HFFc6 (cell line): ENCODE results near the gene PARVG. TPM values are rescaled to one million over a fixed set of nuclear protein-coding genes. Genes with fewer than 3 reads are reported as not detected.

ENCODE experiments used
- DNase-seq: peaks from one replicate; pipeline ENCODE4 v3.0.0-alpha.2; 2018
- H3K27ac Mint-ChIP-seq: 2 replicates; pipeline ENCODE4 v1.8.0; 2020; ENCODE audit warnings: mild to moderate bottlenecking, mixed read lengths
- H3K27me3 Mint-ChIP-seq: 2 replicates; pipeline ENCODE4 v1.8.0; 2021; ENCODE audit warnings: mild to moderate bottlenecking, moderate library complexity, mixed read lengths; ENCODE audit not compliant: insufficient read depth
- H3K36me3 Mint-ChIP-seq: 2 replicates; pipeline ENCODE4 v1.8.0; 2021; ENCODE audit warnings: low read depth, mixed read lengths
- H3K4me1 Mint-ChIP-seq: 2 replicates; pipeline ENCODE4 v1.8.0; 2020; ENCODE audit warnings: low read depth, mixed read lengths
- H3K4me3 Mint-ChIP-seq: 2 replicates; pipeline ENCODE4 v1.8.0; 2020; ENCODE audit warnings: mild to moderate bottlenecking, moderate library complexity, mixed read lengths
- H3K9me3 Mint-ChIP-seq: 2 replicates; pipeline ENCODE4 v1.8.0; 2020; ENCODE audit warnings: mild to moderate bottlenecking, mixed read lengths
- total RNA-seq, 6 experiments: library from RNA; stranded (reverse); fragmentation: NEBNext Ultra II Directional; extraction: Animal tissue kit (Norgen Biotek cat#: 25700); gene quantifications; 2 replicates in 1 of 6; 3 replicates in 5 of 6; pipeline ENCODE4 v1.2.3, GENCODE V29; 2021
- TF ChIP-seq, protein P1 (sequence below): fragments of 200-600 bp; sonication (generic); IDR thresholded peaks from 2 replicates; pipeline ENCODE4 v1.5.0; 2021; ENCODE audit warnings: antibody characterized with exemption, mild to moderate bottlenecking

PARVG gene
- total RNA-seq, 6 experiments from 2014 or later = not detected

DNA sequence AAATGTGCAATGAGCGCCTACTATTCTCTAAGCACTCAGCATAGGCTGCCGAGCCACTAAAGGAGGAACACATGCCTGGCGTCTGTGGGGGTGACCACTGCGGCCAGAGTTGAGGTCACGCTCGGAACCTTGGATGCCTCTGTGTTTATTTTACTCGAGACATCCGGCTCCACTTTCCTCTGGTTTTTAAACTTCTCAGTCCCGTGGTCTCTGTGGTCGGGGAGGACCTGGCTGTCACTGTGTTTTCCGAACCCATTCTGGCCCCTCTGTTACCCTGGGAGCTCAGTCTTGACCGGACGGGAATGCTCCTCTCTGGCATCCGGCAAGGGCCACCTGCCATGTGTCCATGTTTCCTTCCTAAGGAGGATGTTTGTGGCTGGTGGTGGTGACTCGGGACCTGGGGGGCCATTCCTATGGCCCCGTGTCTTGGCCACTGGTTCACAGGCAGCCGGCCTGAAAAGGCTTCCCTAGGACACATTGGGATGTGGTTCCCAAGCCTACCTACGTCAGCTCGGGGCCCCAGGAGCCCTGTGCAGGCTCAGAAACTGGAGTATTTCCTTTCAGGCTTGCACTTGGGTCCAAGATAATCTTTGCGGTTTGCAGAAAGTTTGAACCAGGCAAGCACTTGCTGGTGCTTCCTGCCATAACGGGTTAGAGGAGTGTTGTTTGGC lies 46.7 kb upstream of the PARVG start:
- no peaks in the 10 kb centered on the region; the same call in 1 of the 2 replicates for H3K27me3 Mint-ChIP-seq
- H3K4me3 Mint-ChIP-seq = peak overlapping the region; percentile 45; the same call in 1 of the 2 replicates
- peaks cover 40% of the 10 kb centered on the region for H3K36me3 Mint-ChIP-seq
- DNase-seq = no peak
- TF ChIP-seq, protein P1, sequence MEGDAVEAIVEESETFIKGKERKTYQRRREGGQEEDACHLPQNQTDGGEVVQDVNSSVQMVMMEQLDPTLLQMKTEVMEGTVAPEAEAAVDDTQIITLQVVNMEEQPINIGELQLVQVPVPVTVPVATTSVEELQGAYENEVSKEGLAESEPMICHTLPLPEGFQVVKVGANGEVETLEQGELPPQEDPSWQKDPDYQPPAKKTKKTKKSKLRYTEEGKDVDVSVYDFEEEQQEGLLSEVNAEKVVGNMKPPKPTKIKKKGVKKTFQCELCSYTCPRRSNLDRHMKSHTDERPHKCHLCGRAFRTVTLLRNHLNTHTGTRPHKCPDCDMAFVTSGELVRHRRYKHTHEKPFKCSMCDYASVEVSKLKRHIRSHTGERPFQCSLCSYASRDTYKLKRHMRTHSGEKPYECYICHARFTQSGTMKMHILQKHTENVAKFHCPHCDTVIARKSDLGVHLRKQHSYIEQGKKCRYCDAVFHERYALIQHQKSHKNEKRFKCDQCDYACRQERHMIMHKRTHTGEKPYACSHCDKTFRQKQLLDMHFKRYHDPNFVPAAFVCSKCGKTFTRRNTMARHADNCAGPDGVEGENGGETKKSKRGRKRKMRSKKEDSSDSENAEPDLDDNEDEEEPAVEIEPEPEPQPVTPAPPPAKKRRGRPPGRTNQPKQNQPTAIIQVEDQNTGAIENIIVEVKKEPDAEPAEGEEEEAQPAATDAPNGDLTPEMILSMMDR = no peak
- H3K4me1 Mint-ChIP-seq = peaks cover 6% of the 10 kb centered on the region; the same call in 1 of the 2 replicates
- peaks cover 20% of the 10 kb centered on the region for H3K9me3 Mint-ChIP-seq
- peak overlapping the region; percentile 69 for H3K27ac Mint-ChIP-seq

GRCh38 chr22:44136112-44136511 lies 44.6 kb upstream of the PARVG start:
- Mint-ChIP-seq H3K4me1 (peaks cover 6% of the 10 kb centered on the region; the same call in 1 of the 2 replicates), H3K4me3 (no peak overlapping the region), H3K27me3 (no peaks in the 10 kb centered on the region; the same call in 1 of the 2 replicates), H3K9me3 (peaks cover 20% of the 10 kb centered on the region), H3K36me3 (peaks cover 41% of the 10 kb centered on the region), H3K27ac (no peak overlapping the region)
- TF ChIP-seq, protein P1 = no peak
- no peak for DNase-seq

DNA sequence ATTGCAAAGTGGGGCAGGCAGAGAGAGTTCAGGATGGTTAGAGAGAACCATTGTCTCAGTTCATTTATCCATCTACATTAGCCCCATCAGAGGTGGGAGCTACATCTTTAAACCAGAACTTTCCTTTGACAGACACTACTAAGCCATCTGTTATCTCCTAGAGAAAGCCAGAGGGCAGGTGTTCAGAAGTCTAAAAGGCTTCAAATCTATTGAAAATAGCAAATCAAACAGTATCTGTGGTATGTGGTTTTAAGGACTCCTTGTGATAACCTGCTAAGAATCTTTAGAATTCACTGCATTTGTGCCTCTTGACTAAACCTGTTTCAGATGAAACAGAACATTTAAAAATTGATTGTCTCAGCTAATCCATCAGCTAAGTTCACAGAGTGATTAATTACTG lies 43.9 kb upstream of the PARVG start:
- H3K36me3 Mint-ChIP-seq = peaks cover 41% of the 10 kb centered on the region

DNA sequence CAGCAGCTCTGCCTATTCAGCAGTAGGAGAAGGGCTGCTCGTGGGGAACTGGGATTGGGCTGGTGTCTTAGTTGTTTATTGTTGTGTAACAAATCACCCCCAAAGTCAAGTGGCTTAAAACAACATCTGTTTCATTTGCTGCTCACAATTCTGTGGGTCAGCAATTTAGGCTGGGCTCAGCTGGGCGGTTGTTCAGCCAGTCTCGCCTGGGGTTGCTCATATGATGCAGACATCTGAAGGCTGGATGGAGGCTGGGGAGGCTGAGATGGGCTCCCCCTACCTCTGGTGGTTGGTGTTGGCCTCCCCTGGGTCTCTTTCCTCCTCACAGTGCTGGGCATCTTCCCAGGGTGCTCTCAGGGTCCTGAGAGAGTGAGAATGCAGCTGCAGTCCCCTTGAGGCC lies 43.3 kb upstream of the PARVG start:
- Mint-ChIP-seq H3K27me3 (no peaks in the 10 kb centered on the region; the same call in 1 of the 2 replicates), H3K9me3 (peaks cover 20% of the 10 kb centered on the region), H3K27ac (no peak overlapping the region), H3K4me3 (no peak overlapping the region), H3K36me3 (peaks cover 41% of the 10 kb centered on the region), H3K4me1 (peaks cover 6% of the 10 kb centered on the region; the same call in 1 of the 2 replicates)
- DNase-seq = no peak
- TF ChIP-seq, protein P1 = no peak

More for the DNA sequence above, 43.9 kb upstream of the PARVG start:
- Mint-ChIP-seq H3K9me3 (peaks cover 20% of the 10 kb centered on the region), H3K4me1 (peaks cover 6% of the 10 kb centered on the region; the same call in 1 of the 2 replicates), H3K27me3 (no peaks in the 10 kb centered on the region; the same call in 1 of the 2 replicates), H3K4me3 (no peak overlapping the region), H3K27ac (no peak overlapping the region)
- TF ChIP-seq, protein P1 = no peak
- DNase-seq = no peak

DNA sequence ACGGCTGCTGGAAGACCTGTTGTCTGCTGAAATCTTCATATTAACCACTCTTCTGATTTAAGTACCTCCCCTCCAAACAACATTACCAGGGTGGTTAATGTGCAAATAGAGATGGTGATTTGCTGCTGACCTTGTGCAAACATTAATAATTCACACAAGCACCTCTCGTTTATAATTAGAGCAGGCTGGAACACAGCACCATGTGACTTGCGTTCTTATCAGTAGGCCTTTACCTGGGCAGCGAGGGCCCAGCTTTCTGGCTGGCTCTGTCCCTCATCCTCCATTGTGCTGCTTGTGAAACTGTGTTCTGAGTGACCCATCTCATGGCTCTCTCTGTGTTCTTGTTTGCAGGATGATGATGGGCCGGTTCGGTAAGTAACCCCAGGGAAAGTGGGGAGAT lies 41.0 kb upstream of the PARVG start:
- TF ChIP-seq, protein P1 = no peak
- Mint-ChIP-seq H3K36me3 (peaks cover 36% of the 10 kb centered on the region), H3K9me3 (peaks cover 20% of the 10 kb centered on the region), H3K27ac (no peak overlapping the region), H3K4me3 (no peak overlapping the region), H3K4me1 (no peaks in the 10 kb centered on the region), H3K27me3 (no peaks in the 10 kb centered on the region; the same call in 1 of the 2 replicates)
- no peak for DNase-seq
